ENCODE data around the gene RASGRP4. TPM values are rescaled to one million over a fixed set of nuclear protein-coding genes. Genes with fewer than 3 reads are reported as not detected.
A peak's percentile ranks its signal among the peaks of the same experiment; 100 is the strongest.
"Not testable (repeated sequence)": the region's sequence is repeated elsewhere in the genome, so short reads cannot be mapped to it uniquely, and the experiment has no call there.

Gene RASGRP4
- total RNA-seq (2022) (not detected in 2 replicates), Bru-seq, nascent RNA (not detected), BruChase-seq, experiment 1, labeled RNA remaining after a 2-hour chase (percentile 11 among the genes with signal in this experiment), BruChase-seq, experiment 2, labeled RNA remaining after a 6-hour chase (percentile 5 among the genes with signal in this experiment)
- long read RNA-seq: 0 reads

- H3K4me3 Mint-ChIP-seq (ENCODE audit: unreplicated experiment): no peak within 1 kb of the TSS
- H3K36me3 Mint-ChIP-seq (ENCODE audit: insufficient read depth, unreplicated experiment): no peaks in the 10 kb centered on the region
- no peaks in the 10 kb centered on the region for H3K4me1 Mint-ChIP-seq (ENCODE audit: low read depth, unreplicated experiment)
- POLR2A ChIA-PET: no interaction called here
- no peak within 1 kb of the TSS for H3K4me3 ChIP-seq (ENCODE audit: low read depth, low read length)
- H3K27me3 Mint-ChIP-seq (ENCODE audit: insufficient read depth, unreplicated experiment): peaks cover 7% of the 10 kb centered on the region
- no peaks in the 10 kb centered on the region for H3K9me3 ChIP-seq
- no peak within 1 kb of the TSS for H3K27ac Mint-ChIP-seq (ENCODE audit: unreplicated experiment)
- TF ChIP-seq CTCF (IDR thresholded peaks at IDR 0.05; ENCODE audit: insufficient read depth in 1 of 2, low read depth in 1 of 2, low read length in 1 of 2, severe bottlenecking in 1 of 2, unreplicated experiment in 1 of 2): no peak
- no peaks in the 10 kb centered on the region for H3K9me3 Mint-ChIP-seq (ENCODE audit: unreplicated experiment)
- intact Hi-C loops (cut with micrococcal nuclease; ENCODE audit: unreplicated experiment): no loop called here
- no peaks in the 10 kb centered on the region for H3K4me1 ChIP-seq
- H3K27me3 ChIP-seq (replicated peaks; ENCODE audit: control insufficient read depth, insufficient read depth, low read length): no peaks in the 10 kb centered on the region
- DNase-seq: no peak
- H3K36me3 ChIP-seq (ENCODE audit: control insufficient read depth, insufficient read depth, low read length): no peaks in the 10 kb centered on the region
- CTCF ChIA-PET: no interaction called here
- BruUV-seq (replicated peaks): no TSS peak
Measured at GRCh38 chr19:38425810-38426466, at the start of gene RASGRP4. TSS of gene RASGRP4 (minus strand) at chr19:38426219. CDS start at chr19:38426091, 128 bp downstream.

DNA sequence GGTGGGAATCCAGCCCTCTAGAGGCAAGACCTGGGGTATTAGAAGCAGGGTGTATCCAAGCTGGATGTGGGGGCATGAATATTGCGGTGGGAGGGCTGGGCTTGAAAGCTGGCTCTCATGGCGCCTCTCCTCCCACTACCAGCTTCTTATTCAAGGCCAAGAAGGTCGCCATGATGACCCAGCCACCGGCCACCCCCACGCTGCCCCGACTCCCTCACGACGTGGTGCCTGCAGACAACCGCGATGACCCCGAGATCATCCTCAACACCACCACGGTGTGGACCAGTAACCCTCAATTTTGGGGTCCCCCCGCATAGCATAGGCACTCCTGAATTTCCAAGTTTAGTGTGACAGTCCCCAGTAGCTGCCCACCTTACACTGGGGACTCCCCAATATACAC is 49.2 kb upstream of the RASGRP4 start:
- H3K36me3 Mint-ChIP-seq (ENCODE audit: insufficient read depth, unreplicated experiment): no peaks in the 10 kb centered on the region

DNA sequence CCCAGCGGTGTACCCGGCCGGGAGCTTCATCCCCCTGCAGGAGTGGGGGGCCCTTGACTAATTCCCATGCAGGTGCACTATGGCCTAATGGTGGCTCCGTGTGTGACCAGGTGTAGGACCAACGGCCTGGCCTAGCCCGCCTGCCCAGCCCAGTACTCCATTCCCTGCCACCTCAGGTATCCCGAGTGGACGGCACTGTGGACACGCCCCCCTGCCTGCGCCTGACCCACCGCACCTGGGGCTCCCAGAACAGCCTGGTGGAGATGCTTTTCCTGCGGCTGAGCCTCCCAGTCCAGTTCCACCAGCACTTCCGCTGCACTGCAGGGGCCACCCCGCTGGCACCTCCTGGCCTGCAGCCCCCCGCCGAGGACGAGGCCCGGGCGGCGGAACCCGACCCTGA is 47.2 kb upstream of the RASGRP4 start:
- POLR2A ChIA-PET: no interaction called here
- no peaks in the 10 kb centered on the region for H3K9me3 ChIP-seq
- intact Hi-C loops (cut with micrococcal nuclease; ENCODE audit: unreplicated experiment): no loop called here
- TF ChIP-seq CTCF (IDR thresholded peaks at IDR 0.05; ENCODE audit: insufficient read depth in 1 of 2, low read depth in 1 of 2, low read length in 1 of 2, severe bottlenecking in 1 of 2, unreplicated experiment in 1 of 2): no peak
- H3K36me3 ChIP-seq (ENCODE audit: control insufficient read depth, insufficient read depth, low read length): no peaks in the 10 kb centered on the region
- no peak overlapping the region for H3K4me3 Mint-ChIP-seq (ENCODE audit: unreplicated experiment)
- no peaks in the 10 kb centered on the region for H3K9me3 Mint-ChIP-seq (ENCODE audit: unreplicated experiment)
- H3K4me1 ChIP-seq: no peaks in the 10 kb centered on the region
- H3K4me1 Mint-ChIP-seq (ENCODE audit: low read depth, unreplicated experiment): no peaks in the 10 kb centered on the region
- DNase-seq: no peak
- H3K4me3 ChIP-seq (ENCODE audit: low read depth, low read length): no peak overlapping the region
- BruUV-seq (replicated peaks): no TSS peak
- CTCF ChIA-PET: interaction anchor here (0.7 kb wide), 1 partner anchor 70 kb away, joined by 3 read pairs; the partner anchor contains the start of gene FAM98C
- no peak overlapping the region for H3K27ac Mint-ChIP-seq (ENCODE audit: unreplicated experiment)
- no peaks in the 10 kb centered on the region for H3K27me3 ChIP-seq (replicated peaks; ENCODE audit: control insufficient read depth, insufficient read depth, low read length)
- H3K36me3 Mint-ChIP-seq (ENCODE audit: insufficient read depth, unreplicated experiment): no peaks in the 10 kb centered on the region
- H3K27me3 Mint-ChIP-seq (ENCODE audit: insufficient read depth, unreplicated experiment): peaks cover 11% of the 10 kb centered on the region

More for the DNA sequence above, 49.2 kb upstream of the RASGRP4 start:
- H3K4me3 ChIP-seq (ENCODE audit: low read depth, low read length): no peak overlapping the region
- H3K36me3 ChIP-seq (ENCODE audit: control insufficient read depth, insufficient read depth, low read length): no peaks in the 10 kb centered on the region
- CTCF ChIA-PET: no interaction called here
- H3K27me3 ChIP-seq (replicated peaks; ENCODE audit: control insufficient read depth, insufficient read depth, low read length): no peaks in the 10 kb centered on the region
- no peak overlapping the region for H3K4me3 Mint-ChIP-seq (ENCODE audit: unreplicated experiment)
- no TSS peak for BruUV-seq (replicated peaks)
- POLR2A ChIA-PET: no interaction called here
- H3K9me3 ChIP-seq: no peaks in the 10 kb centered on the region
- H3K9me3 Mint-ChIP-seq (ENCODE audit: unreplicated experiment): no peaks in the 10 kb centered on the region
- H3K4me1 Mint-ChIP-seq (ENCODE audit: low read depth, unreplicated experiment): no peaks in the 10 kb centered on the region
- DNase-seq: no peak
- H3K27ac Mint-ChIP-seq (ENCODE audit: unreplicated experiment): no peak overlapping the region
- intact Hi-C loops (cut with micrococcal nuclease; ENCODE audit: unreplicated experiment): no loop called here
- no peaks in the 10 kb centered on the region for H3K4me1 ChIP-seq
- peaks cover 11% of the 10 kb centered on the region for H3K27me3 Mint-ChIP-seq (ENCODE audit: insufficient read depth, unreplicated experiment)
- no peak for TF ChIP-seq CTCF (IDR thresholded peaks at IDR 0.05; ENCODE audit: insufficient read depth in 1 of 2, low read depth in 1 of 2, low read length in 1 of 2, severe bottlenecking in 1 of 2, unreplicated experiment in 1 of 2)

DNA sequence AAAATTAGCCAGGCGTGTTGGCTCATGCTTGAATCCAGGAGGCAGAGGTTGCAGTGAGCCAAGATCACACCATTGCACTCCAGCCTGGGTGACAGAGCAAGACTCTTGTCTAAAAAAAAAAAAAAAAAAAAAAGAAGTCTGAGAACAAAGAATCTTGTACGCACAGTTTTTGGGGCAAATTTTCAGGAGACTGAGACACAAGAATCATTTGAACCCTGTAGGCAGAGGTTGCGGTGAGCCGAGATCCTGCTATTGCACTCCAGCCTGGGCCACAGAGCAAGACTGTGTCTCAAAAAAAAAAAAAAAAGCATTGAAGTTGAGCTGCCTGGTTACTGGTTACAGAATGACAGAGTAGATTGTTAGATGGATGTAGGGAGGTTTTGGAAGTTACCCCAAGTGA is 46.7 kb upstream of the RASGRP4 start:
- H3K27me3 ChIP-seq (replicated peaks; ENCODE audit: control insufficient read depth, insufficient read depth, low read length); H3K4me1 ChIP-seq; H3K36me3 Mint-ChIP-seq (ENCODE audit: insufficient read depth, unreplicated experiment); POLR2A ChIA-PET; H3K9me3 ChIP-seq; BruUV-seq (replicated peaks); H3K4me3 ChIP-seq (ENCODE audit: low read depth, low read length); H3K27ac Mint-ChIP-seq (ENCODE audit: unreplicated experiment); H3K9me3 Mint-ChIP-seq (ENCODE audit: unreplicated experiment); DNase-seq; intact Hi-C loops (cut with micrococcal nuclease; ENCODE audit: unreplicated experiment); H3K36me3 ChIP-seq (ENCODE audit: control insufficient read depth, insufficient read depth, low read length); H3K4me1 Mint-ChIP-seq (ENCODE audit: low read depth, unreplicated experiment); H3K4me3 Mint-ChIP-seq (ENCODE audit: unreplicated experiment); H3K27me3 Mint-ChIP-seq (ENCODE audit: insufficient read depth, unreplicated experiment): not testable (repeated sequence)
- CTCF ChIA-PET: interaction anchor here (0.7 kb wide), 1 partner anchor 70 kb away, joined by 3 read pairs; the partner anchor contains the start of gene FAM98C
